K562 (cell line): ENCODE results near the gene DNAAF9.

Experiments
- HDAC6 ChIP-seq: IDR thresholded peaks from 2 replicates; pipeline ENCODE4 v1.6.1; 2012; ENCODE audit warnings: low read depth, mild to moderate bottlenecking, control low read depth, inconsistent platforms, low read length, moderate library complexity
- PHF21A ChIP-seq: fragments of 450-650 bp; IDR thresholded peaks from 2 replicates; pipeline ENCODE4 v1.6.1; 2017; ENCODE audit warnings: low read depth, borderline replicate concordance
- SP1 ChIP-seq: sonication (generic); formaldehyde crosslinking; IDR thresholded peaks from 2 replicates; pipeline ENCODE4 v1.8.1; 2022; ENCODE audit warnings: mild to moderate bottlenecking, missing genetic modification reagents
- ZFP30 ChIP-seq: fragments of 250-450 bp; sonication (Bioruptor Pico); IDR thresholded peaks from 2 replicates; pipeline ENCODE4 v1.8.0; 2022; ENCODE audit warnings: moderate library complexity, mild to moderate bottlenecking, inconsistent platforms, borderline replicate concordance
- ZKSCAN1 ChIP-seq: fragments of 150-350 bp; IDR thresholded peaks from 2 replicates; pipeline ENCODE4 v1.6.1; 2016; ENCODE audit warnings: low read depth, low read length
- ZNF778 ChIP-seq: fragments of 450-650 bp; formaldehyde crosslinking; IDR thresholded peaks from 2 replicates; pipeline ENCODE4 v1.4.0; 2020; ENCODE audit warnings: mild to moderate bottlenecking, moderate library complexity
- TF ChIP-seq, protein P1 (sequence below), 2 experiments: IDR thresholded peaks in 1 of 2; conservative IDR thresholded peaks in 1 of 2; 2 replicates each; pipeline ENCODE4 v1.6.1; 2016; ENCODE audit warnings: low read depth in 2 of 2, mild to moderate bottlenecking in 1 of 2, missing compliant biosample characterization in 1 of 2, missing genetic modification characterization in 1 of 2, moderate library complexity in 1 of 2
- TF ChIP-seq, protein P2 (sequence below), 2 experiments: fragments of 450-650 bp in 1 of 2; sonication (generic) in 1 of 2; formaldehyde crosslinking in 1 of 2; IDR thresholded peaks in 1 of 2; conservative IDR thresholded peaks in 1 of 2; 2 replicates each; pipeline versions ENCODE4 v1.6.1 to v1.8.1; 2016 to 2023; ENCODE audit warnings: mild to moderate bottlenecking in 2 of 2, moderate library complexity in 2 of 2, inconsistent platforms in 1 of 2, missing genetic modification reagents in 1 of 2
- TF ChIP-seq, protein P3 (sequence below), 2 experiments: fragments of 450-650 bp; IDR thresholded peaks; 2 replicates each; pipeline ENCODE4 v1.6.1; 2016; ENCODE audit warnings: mild to moderate bottlenecking in 2 of 2, borderline replicate concordance in 1 of 2, low read depth in 1 of 2, moderate library complexity in 1 of 2

DNA sequence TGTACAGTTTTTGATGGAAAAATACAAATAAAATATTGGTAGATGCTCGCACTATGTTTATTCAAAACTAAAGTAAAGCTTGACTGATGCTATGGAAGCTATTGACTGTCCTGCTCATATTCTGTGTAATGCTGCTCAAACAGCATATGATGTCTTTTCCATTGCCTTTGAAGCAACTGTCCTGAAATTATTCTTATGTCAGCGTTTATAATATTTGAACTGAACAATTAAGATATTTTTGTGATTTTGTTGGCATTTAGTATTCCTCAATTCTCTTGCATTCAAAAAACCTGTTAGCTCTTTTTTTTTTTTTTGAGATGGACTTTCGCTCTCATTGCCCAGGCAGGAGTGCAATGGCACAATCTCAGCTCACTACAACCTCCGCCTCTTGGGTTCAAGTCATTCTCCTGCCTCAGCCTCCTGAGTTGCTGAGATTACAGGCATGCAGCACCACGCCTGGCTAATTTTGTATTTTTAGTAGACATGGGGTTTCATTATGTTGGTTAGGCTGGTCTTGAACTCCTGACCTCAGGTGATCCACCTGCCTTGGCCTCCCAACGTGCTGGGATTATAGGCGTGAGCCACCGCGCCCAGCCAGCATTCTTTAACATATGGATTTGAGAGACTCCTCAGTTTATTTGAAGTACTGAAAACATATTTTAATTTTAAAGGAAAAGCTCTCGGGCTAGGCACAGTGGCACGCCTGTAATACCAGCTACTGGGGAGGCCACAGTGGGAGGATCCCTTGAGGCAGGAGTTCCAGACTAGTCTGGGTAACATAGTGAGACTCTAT lies 5.3 kb upstream of the DNAAF9 start:
- TF ChIP-seq, protein P1, sequence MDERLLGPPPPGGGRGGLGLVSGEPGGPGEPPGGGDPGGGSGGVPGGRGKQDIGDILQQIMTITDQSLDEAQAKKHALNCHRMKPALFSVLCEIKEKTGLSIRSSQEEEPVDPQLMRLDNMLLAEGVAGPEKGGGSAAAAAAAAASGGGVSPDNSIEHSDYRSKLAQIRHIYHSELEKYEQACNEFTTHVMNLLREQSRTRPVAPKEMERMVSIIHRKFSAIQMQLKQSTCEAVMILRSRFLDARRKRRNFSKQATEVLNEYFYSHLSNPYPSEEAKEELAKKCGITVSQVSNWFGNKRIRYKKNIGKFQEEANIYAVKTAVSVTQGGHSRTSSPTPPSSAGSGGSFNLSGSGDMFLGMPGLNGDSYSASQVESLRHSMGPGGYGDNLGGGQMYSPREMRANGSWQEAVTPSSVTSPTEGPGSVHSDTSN (CRISPR knock-in tag; IDR thresholded peaks at IDR 0.05; ENCODE audit: low read depth): no peak
- TF ChIP-seq, protein P1 (tag; conservative IDR thresholded peaks at IDR 0.05; ENCODE audit: low read depth): no peak
- no peak for TF ChIP-seq ZNF778 (CRISPR knock-in tag)
- no peak for TF ChIP-seq ZKSCAN1
- TF ChIP-seq, protein P2, sequence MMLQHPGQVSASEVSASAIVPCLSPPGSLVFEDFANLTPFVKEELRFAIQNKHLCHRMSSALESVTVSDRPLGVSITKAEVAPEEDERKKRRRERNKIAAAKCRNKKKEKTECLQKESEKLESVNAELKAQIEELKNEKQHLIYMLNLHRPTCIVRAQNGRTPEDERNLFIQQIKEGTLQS (IDR thresholded peaks at IDR 0.05): no peak
- TF ChIP-seq, protein P2 (CRISPR knock-in tag; conservative IDR thresholded peaks at IDR 0.05): no peak
- TF ChIP-seq, protein P3, sequence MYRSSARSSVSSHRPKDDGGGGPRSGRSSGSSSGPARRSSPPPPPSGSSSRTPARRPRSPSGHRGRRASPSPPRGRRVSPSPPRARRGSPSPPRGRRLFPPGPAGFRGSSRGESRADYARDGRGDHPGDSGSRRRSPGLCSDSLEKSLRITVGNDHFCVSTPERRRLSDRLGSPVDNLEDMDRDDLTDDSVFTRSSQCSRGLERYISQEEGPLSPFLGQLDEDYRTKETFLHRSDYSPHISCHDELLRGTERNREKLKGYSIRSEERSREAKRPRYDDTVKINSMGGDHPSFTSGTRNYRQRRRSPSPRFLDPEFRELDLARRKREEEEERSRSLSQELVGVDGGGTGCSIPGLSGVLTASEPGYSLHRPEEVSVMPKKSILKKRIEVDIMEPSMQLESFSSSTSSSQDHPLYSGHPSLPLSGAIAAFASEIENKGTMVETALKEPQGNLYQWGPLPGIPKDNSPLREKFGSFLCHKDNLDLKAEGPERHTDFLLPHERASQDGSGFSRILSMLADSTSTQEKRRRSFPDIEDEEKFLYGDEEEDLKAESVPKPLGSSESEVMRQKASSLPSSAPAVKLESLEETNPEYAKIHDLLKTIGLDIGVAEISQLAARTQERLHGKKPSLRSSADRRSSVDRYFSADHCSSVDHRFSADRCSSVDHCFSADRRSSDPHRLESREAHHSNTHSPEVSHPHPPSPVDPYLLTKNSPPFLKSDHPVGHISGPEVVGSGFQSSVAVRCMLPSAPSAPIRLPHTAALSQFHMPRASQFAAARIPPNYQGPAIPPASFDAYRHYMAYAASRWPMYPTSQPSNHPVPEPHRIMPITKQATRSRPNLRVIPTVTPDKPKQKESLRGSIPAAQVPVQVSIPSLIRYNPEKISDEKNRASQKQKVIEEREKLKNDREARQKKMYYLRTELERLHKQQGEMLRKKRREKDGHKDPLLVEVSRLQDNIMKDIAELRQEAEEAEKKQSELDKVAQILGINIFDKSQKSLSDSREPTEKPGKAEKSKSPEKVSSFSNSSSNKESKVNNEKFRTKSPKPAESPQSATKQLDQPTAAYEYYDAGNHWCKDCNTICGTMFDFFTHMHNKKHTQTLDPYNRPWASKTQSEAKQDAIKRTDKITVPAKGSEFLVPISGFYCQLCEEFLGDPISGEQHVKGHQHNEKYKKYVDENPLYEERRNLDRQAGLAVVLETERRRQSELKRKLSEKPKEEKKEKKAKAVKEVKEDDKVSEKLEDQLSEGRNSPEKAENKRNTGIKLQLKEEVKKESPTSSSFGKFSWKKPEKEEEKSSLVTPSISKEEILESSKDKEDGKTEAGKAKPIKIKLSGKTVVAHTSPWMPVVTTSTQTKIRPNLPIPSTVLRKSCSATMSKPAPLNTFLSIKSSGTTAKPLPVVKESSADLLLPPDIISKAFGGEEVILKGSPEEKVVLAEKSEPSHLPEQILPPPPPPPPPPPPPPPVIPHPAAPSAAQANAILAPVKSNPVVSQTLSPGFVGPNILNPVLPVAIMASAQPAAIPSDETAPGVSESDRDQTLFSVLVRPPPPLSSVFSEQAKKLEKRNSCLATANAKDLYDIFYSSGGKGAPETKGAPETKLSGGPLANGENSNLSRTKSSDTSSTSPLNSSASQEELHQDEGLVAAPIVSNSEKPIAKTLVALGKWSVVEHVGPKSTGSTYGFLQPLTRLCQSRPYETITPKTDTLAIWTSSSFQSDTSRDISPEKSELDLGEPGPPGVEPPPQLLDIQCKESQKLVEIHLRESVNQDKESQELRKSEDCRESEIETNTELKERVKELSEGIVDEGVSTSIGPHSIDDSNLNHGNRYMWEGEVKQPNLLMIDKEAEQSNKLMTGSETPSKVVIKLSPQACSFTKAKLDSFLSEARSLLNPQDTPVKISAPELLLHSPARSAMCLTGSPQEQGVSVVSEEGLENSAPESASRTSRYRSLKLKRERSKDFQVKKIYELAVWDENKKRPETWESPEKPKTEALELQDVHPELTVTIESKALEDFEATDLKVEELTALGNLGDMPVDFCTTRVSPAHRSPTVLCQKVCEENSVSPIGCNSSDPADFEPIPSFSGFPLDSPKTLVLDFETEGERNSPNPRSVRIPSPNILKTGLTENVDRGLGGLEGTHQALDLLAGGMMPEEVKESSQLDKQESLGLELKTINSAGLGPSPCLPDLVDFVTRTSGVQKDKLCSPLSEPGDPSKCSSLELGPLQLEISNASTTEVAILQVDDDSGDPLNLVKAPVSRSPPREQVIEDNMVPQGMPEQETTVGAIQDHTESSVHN (IDR thresholded peaks at IDR 0.05; ENCODE audit: borderline replicate concordance in 1 of 2, low read depth in 1 of 2): no peak
- TF ChIP-seq PHF21A: no peak
- TF ChIP-seq HDAC6: no peak
- no peak for TF ChIP-seq SP1 (CRISPR knock-in tag)
- TF ChIP-seq ZFP30 (CRISPR knock-in tag): no peak
